ENCODE data around the gene BHLHE23. TPM values are rescaled to one million over a fixed set of nuclear protein-coding genes. Genes with fewer than 3 reads are reported as not detected.

BHLHE23 gene
- total RNA-seq, 4 donors from 2014 or later: not detected

- Histone ChIP-seq H3K9me3 (no peaks in the 10 kb centered on the region), H3K4me1 (no peaks in the 10 kb centered on the region), H3K36me3 (no peaks in the 10 kb centered on the region), H3K27me3 (peaks cover 0 to 98% (median 20%) of the 10 kb centered on the region in 4 donors), H3K4me3 (no peak overlapping the region), H3K27ac (replicated peaks in 1 of 4) (no peak overlapping the region)
- intact Hi-C loops (cut with DNase I): no loop called here
- TF ChIP-seq CTCF (IDR thresholded peaks at IDR 0.05) (no peak), POLR2AphosphoS5 (IDR thresholded peaks at IDR 0.05) (no peak), EP300 (IDR thresholded peaks at IDR 0.05) (no peak), POLR2A (IDR thresholded peaks at IDR 0.05; ENCODE audit: low read depth) (no peak)
- no peak for DNase-seq (ENCODE audit: extremely low spot score)
- 72% methylated on average over 5 of the region's 5 CpGs for WGBS
These were observed 8.3 kb downstream of the BHLHE23 start for GRCh38 chr20:62998449-62998848.

DNA sequence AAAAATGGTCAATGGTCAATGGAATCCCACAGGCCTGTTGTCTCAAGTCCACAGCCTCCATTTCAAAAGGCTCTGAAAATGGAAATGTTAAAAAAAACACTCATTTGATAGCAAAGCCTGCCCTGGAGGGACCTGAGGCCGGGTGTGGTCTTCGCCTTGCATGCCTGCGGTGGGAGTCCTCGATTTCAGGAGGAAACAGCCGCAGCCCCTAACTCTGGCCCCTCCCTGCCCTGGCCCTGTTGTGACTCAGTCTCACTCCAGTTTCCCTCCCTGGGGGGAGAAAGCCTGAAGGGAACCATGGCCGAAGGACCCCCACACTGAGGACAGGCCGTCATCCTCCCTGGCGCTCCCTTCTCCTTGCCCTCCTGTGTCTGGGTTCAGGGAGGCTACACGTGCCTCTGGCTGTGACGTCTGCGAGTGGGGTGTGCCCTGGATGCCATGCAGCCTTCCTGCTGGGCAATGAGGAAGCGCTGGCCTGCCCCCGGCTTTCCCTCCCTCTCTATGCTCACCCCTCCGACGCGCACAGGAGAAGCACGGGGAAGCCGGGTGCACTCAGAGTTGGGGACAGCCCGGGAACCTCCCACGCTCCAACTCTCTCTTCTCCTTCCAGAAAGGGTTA, 9.2 kb downstream of the BHLHE23 start:
- 39% methylated on average over 20 of the region's 20 CpGs for WGBS
- Histone ChIP-seq H3K36me3 (no peaks in the 10 kb centered on the region), H3K4me1 (no peaks in the 10 kb centered on the region), H3K4me3 (no peak overlapping the region), H3K9me3 (no peaks in the 10 kb centered on the region), H3K27ac (replicated peaks in 1 of 4) (no peak overlapping the region), H3K27me3 (peaks cover 0 to 96% (median 14%) of the 10 kb centered on the region in 4 donors)
- intact Hi-C loops (cut with DNase I): no loop called here
- no peak for DNase-seq (ENCODE audit: extremely low spot score)
- TF ChIP-seq CTCF (IDR thresholded peaks at IDR 0.05) (no peak), POLR2A (IDR thresholded peaks at IDR 0.05; ENCODE audit: low read depth) (no peak), EP300 (IDR thresholded peaks at IDR 0.05) (no peak), POLR2AphosphoS5 (IDR thresholded peaks at IDR 0.05) (no peak)

DNA sequence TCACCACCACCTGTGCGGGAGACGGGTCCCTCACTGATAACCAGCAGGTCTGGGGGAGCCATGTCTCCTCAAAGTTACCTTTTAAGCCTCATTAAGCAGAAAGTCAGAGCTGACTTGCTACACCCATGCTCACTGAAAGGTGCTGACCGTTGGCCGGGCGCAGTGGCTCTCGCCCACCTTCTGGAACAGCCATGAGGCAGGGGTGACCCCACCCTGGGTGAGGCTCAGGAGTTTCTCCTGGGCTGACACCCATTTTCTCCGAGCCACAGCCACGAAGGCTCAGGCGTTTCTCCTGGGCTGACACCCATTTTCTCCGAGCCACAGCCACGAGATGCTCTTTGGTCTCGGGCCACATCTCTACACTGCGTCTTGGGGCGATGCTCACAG, 10.2 kb downstream of the BHLHE23 start:
- WGBS: 87% methylated on average over 12 of the region's 14 CpGs
- TF ChIP-seq EP300 (IDR thresholded peaks at IDR 0.05) (no peak), CTCF (IDR thresholded peaks at IDR 0.05) (no peak), POLR2A (IDR thresholded peaks at IDR 0.05; ENCODE audit: low read depth) (no peak), POLR2AphosphoS5 (IDR thresholded peaks at IDR 0.05) (no peak)
- DNase-seq (ENCODE audit: extremely low spot score): no peak
- H3K4me3 ChIP-seq: no peak overlapping the region
- H3K4me1 ChIP-seq: no peaks in the 10 kb centered on the region
- intact Hi-C loops (cut with DNase I): no loop called here
- no peaks in the 10 kb centered on the region for H3K9me3 ChIP-seq
- peaks cover 0 to 95% (median 8%) of the 10 kb centered on the region in 4 donors for H3K27me3 ChIP-seq
- no peaks in the 10 kb centered on the region for H3K36me3 ChIP-seq
- H3K27ac ChIP-seq (replicated peaks in 1 of 4): no peak overlapping the region

- H3K27ac ChIP-seq (replicated peaks in 1 of 4): no peak overlapping the region
- TF ChIP-seq EP300 (IDR thresholded peaks at IDR 0.05) (no peak), POLR2A (IDR thresholded peaks at IDR 0.05; ENCODE audit: low read depth) (no peak), POLR2AphosphoS5 (IDR thresholded peaks at IDR 0.05) (no peak), CTCF (IDR thresholded peaks at IDR 0.05) (no peak)
- H3K27me3 ChIP-seq: peaks cover 0 to 95% (median 8%) of the 10 kb centered on the region in 4 donors
- H3K4me3 ChIP-seq: no peak overlapping the region
- DNase-seq (ENCODE audit: extremely low spot score): no peak
- H3K4me1 ChIP-seq: no peaks in the 10 kb centered on the region
- intact Hi-C loops (cut with DNase I): no loop called here
- WGBS: 76% methylated on average over 6 of the region's 25 CpGs
- H3K36me3 ChIP-seq: no peaks in the 10 kb centered on the region
- no peaks in the 10 kb centered on the region for H3K9me3 ChIP-seq
These were observed 10.7 kb downstream of the BHLHE23 start for GRCh38 chr20:62995898-62996595.
